Midbrain (tissue), 1 donor: ENCODE measurements around the gene PRDM7.
A peak's percentile ranks its signal among the peaks of the same experiment; 100 is the strongest.

Experiments used
- DNase-seq: peaks from one replicate; lab custom pipeline; 2025; lab: John Stamatoyannopoulos, UW

PRDM7 gene

DNA sequence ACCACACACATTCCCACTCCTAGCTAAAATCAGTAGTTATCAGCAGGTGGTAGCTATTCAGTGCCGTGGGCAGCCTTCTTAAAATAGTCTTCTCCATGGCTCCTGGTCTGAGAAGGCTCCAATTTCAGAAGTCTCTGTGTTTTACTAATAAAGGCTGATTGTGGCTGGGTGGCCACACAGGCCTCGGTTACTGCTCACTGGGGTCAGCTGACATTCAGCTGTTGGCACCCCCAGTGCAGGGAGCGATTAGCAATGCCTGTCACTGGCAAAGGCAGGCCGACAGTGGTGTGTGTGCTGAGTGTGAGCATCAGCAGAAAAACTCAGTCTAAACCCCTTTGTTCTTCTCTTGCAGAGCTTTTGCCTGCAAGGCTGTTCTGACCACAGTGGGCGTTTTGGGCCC lies 41.2 kb downstream of the PRDM7 start:
- DNase-seq = no peak

DNA sequence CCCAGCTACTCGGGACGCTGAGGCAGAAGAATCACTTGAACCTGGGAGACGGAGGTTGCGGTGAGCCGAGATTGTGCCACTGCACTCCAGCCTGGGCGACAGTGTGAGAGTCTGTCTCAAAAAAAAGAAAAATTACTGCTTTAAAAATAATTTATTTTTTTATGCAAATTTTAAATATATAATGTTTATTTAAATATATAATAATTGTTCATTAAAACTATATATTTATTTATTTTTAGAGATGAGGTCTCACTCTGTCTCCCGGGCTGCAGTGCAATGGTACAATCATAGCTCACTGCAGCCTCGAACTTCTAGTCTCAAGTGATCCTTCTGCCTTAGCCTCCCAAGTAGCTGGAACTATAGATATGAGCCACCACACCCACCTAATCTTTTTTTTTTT lies 42.6 kb downstream of the PRDM7 start:
- DNase-seq = no peak

DNA sequence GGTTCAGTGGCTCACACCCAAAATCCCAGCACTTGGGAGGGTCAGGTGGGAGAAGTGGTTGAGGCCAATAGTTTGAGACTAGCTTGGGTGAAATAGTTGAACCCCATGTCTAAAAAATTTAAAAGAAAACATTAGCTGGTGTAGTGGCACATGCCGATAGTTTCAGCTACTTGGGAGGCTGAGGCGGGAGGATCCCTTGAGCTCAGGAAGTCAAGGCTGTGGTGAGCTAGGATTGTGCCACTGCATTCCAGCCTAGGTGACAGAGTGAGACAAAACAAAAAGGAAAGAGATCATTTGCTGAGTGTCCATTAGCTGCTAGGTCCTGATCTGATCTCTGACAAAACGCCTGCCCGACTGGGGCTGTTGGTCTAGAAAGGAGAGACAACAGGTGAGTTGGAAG lies 43.7 kb downstream of the PRDM7 start:
- no peak for DNase-seq

DNA sequence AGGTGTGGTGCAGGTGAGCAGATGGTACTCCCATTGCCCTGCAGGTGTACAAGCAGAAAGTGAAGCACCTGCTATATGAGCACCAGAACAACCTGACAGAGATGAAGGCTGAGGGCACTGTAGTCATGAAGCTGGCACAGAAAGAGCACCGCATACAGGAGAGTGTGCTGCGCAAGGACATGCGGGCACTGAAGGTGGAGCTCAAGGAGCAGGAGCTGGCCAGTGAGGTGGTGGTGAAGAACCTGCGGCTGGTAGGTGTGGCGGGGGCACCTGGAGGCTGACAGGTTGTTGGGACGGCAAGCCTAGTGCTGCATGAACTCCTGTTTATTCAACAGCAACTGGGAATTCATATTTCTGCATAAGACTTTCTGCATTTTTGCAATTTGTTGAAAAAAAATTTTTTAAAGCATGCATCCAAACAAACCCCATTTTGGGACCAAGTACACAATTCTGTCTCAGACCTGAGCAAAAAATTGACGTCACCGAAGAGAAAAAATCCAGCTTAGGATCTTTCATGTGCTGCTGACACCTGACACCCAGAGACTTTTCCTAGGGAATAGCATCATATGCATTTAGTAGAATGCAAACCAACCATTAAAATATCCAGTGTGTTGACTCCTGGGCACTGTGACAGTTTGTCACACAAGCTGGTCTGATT lies 44.3 kb downstream of the PRDM7 start:
- DNase-seq = no peak

DNA sequence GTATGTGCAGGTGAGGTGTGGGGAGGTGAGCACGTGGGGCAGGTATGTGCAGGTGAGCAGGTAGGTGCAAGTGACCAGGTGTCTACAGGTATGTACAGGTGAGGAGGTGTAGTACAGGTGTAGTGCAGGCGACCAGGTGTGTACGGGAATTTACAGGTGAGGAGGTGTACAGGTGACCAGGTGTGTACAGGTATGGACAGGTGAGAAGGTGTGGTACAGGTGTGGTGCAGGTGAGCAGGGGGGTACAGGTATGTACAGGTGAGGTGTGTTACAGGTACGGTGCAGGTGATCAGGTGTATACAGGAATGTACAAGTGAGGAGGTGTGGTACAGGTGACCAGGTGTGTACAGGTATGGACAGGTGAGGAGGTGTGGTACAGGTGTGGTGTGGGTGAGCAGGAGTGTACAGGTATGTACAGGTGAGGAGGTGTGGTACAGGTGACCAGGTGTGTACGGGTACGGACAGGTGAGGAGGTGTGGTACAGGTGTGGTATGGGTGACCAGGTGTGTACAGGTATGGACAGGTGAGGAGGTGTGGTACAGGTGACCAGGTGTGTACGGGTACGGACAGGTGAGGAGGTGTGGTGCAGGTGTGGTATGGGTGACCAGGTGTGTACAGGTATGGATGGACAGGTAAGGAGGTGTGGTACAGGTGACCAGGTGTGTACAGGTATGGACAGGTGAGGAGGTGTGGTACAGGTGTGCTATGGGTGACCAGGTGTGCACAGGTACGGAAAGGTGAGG lies 45.0 kb downstream of the PRDM7 start:
- DNase-seq = peak; percentile 25

DNA sequence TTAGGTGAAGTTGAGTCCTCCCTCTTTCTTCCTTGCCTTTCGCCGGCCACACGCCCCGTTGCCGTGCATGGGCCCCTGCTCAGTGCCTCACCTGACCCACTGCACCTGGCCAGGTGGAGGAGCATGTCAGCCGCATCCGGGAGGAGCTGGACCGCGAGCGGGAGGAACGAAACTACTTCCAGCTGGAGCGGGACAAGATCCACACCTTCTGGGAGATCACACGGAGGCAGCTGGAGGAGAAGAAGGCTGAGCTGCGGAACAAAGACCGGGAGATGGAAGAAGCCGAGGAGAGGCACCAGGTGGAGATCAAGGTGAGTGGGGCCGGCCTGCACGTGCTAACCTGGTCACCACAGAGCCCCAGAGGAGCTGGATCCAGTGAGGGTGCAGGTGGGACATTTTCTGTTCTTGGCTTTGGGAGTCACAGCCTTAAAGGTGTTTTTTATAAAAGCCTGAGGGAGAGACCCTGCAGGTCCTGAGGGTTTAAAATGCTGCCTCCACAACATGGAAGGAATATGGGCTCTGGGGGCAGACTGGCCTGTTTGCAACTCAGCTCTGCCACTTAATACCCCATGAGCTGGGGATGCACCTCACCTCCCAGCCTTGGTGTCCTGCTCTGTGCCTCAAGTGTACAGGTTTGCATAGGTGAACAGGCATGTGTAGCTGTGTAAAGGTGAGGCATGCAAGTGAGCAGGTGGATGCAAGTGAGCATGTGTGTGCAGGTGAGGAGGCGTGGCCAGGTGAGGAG lies 45.8 kb downstream of the PRDM7 start:
- no peak for DNase-seq

DNA sequence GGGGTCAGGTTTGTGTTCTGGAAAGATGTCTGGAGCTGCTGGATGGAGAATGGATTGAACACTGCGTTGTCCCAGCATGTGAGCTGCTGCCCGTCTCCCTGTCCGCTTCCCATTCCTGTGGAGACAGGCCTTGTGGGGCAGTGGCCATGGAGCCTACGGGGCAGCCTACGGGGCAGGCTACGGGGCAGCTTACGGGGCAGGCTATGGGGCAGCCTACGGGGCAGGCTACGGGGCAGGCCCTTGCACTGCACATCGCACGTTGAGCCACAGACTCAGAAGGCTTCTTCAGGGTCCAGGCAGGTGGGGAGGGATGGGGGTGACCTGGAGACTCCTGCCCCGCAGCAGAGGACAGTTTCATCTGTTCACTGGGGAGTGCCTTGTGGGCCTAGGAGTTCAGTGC lies 48.1 kb downstream of the PRDM7 start:
- DNase-seq = no peak

DNA sequence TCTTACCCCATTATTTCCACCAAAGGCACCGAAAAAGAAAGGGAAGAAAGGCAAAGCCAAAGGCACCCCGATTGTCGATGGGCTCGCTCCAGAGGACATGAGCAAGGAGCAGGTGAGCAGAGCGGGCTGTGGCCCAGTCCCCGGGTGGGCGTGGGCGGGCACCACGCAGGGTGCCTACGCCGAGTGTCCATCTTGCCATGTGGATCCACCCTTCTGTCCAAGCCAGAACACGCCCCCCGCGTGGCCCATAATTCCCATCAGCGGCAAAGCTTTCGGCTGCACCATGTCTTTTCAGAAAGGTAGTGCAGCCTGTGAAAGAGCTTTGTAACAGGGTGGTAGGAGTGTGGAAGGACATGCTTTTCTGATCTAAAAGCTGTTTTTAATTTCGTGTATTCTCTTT lies 49.5 kb downstream of the PRDM7 start:
- DNase-seq = no peak

DNA sequence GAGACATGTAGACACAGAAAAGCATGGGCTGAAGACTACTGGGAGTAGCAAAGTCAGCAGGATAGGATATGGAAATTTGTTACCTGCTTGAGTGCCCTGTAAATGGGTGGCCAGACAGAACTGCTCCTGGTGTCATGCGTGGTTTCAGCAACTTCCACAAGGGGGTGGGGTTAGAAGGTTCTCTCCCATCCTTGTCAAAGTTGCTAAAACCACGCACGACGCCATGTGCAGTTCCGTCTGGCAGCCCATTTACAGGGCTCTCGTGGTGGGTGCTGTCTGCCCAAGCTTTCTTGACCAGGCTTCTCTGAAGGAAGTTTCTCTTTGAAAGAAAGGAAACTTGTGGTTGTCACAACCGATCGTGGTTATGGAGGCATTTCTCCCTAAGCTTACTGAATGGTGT lies 51.0 kb downstream of the PRDM7 start:
- DNase-seq = no peak

DNA sequence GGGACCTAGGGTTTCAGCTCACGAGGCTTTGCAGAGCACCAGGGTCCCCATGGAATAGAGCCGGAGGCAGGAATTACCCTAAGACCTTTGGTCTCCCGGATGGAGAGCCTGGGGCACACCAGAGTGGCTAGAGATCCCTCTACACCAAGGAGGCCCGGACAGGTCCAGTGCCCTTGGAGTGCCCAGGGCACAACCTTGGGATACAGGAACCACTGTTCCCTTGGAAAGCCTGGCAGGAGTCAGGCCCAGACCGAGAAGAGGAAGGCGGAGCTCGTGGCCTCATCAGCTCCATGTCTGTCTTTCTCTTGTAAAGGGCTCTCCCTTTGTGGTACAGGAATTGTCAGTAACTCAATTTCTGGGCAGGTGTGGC lies 54.1 kb downstream of the PRDM7 start:
- no peak for DNase-seq

DNA sequence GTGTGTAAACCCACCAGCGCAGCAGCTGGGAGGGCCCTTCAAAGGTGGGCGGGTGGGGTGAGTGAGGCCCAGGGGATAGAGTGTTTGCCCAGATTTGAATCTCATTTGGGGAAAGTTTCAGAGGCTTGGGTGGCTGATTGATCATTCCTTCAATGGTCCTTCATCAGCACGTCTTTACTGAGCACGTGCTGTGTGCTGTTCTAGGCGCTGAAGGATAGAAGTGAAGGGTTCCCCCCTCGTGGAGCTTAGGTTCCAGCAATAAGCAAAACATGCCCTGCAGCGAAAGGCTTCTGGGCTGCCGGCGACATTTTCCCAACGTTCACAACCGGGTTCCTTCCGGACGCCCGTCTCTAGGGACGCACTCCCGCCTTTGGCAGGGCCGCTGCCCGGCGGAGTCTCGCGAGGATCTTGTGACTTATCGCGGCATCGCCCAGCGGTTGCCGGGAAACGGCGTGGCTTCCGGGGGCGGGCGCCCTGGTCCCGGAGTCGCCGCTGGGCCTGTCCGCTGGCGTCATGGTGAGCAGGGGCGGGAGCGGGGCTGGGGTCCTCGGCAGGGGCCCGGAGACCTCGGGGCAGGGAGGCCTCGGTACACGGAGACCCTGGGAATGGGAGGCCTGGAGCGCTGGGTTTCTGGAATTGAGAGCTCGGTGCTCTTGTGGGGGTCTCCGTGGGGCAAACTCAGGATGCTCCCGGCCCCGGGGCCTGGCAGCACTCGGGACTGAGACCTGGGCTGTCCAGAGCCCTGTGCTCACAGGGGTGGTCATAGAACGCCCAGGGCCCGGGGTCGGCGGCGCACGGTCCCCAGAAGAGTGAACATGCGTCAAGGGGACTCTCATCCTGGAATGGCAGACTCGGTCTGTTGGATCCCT lies 54.7 kb downstream of the PRDM7 start:
- peak; percentile 92 for DNase-seq

DNA sequence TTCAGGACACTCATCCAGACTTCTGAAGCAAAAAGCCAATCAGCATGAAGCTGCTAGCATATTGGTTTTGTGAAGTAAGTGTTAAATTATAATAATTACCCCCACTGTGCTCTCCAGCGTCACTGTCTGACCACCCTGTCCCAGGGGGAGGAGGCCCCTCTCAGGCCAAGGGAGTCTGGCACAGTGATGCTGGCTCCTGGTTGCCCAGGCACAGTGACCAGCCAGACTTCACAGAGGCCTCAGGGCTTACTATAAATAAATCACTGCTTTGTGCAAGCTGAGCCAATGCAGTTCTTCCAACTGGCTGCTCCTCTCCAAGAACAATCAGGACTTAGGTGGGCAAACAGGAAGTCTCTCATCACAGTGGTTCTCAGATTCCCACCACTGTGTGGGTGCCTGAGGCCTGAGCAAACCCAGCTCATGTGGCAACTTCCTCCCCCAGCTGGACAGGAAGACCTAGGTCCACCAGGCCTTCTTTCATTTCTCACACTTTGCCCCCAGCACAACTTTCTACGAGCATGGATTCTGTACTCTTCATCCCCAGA lies 56.2 kb downstream of the PRDM7 start:
- peak; percentile 49 for DNase-seq

DNA sequence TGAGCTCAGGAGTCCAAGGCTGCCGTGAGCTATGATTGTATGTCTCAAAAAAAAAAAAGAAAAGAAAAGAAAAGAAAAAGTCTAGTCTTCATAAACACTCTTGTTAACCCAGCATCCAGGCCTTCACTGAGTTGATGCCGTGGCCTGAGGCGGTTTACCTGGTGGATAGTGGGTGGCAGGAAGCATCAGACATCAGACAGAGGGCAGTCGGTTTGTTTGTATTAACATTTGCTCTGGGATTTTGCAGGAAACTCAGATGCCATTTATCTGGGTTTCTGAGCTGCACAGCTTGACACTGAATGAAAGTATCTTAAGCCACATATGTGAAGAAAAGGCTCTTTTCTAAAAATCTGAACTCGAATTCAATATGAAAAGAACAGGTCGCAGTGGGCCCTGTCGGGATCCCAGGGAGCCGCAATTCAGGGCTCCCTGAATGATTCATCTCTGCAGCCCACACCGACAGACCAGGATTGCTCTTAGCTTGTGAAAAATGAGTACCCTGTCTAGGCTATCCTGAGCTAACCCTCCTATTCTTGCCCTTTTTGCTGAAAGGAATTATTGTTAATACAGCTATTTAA lies 56.8 kb downstream of the PRDM7 start:
- DNase-seq = peak; percentile 49

DNA sequence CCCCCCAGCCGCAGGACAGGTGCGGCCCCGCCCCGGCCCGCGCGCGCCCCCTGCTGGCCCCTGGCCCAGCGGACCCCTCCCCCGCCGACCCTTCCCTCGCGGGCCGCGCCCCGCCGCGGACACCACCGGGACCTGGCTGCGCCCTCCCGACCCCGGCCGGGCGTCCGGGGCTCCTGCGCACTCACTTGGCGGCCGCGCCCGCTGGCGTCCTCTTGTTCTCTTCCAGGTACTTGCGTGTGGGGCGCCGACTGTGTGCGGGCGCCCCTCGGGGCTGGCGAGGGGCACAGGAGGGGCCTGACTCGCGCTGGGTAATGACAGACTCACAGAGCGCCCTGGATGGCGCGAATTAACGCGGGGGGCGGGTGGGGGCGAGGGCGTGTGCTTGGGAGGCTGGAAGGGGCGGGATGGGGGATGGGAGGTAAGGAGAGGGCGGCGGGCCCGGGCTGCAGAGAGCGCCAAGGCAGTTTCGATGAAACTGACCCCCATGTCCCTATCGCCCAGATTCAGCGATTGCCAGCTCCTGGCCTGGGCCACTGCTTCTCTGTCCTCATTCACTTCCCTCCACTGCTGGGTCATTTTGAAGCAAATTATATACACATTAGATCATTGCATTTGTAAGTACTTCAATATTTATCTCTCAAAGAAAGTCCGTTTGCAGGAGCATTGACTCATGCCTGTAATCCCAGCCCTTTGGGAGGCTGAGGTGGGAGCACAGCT lies 57.4 kb downstream of the PRDM7 start:
- DNase-seq = no peak

DNA sequence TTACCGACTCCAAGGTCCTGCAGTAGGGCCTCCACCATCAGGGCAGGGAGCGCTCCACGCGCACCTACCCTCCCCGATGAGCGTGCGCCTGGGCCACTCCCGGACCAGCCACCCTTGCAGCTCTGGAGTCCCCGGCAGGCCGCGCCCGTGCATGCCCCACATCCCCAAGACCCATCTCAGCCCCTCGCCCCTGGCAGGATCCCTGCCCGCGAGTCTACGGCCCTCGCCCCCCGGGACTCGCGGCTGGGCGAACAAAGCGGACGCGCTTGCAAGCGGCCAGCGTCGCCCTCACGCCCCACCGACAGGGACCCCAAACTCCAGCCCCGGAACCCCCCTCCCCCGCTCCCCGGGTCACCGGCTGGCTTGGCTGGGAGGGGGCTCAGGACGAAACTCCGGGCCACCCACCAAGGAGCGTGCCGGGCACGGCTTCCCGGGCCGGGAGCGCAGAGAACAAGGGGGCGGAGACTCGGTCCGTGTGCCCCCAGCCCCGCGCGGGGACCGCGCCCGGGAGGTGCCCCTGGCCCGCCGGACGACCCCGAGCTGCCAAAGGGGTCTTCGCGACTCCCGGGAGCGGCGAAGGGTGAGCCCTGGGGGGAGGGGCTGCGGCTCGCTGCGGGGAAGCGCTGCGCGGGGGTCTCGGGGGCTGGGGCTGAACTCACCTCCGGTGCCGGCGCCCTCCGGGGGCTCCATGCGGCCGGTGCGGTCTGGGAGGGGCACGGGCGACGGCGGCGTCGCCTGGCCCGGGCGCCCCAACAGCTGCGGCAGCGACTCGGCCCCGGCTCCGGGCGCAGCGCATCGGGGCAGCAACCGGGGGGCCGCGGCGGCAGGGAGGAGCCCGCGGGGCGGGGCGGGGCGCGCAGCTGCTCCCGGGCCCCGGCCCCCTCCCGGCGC lies 58.2 kb downstream of the PRDM7 start, which contains the start of gene DBNDD1:
DBNDD1 (minus strand) TSS at position 805 of the 891 bp plus-strand sequence; CDS start at position 690, 115 bp downstream.
- DNase-seq = peak; percentile 14

DNA sequence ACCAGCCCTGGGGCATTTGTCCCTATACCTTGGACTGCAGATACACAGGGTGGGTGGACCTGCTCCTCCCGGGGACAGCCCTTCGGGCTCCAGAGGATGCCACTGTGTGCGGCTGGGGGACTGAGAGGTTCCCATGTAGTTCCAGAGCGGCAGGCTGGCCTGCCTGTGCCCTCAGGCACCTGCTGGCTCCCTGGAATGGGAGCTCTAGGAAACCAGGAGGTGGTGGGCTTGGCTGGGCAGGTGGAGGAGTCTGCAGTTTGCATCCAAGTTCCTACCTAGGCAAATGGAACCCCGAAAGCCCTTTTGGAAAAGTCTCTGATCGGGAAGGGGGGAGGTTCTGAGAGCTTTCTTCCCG lies 58.9 kb downstream of the PRDM7 start:
- no peak for DNase-seq

DNA sequence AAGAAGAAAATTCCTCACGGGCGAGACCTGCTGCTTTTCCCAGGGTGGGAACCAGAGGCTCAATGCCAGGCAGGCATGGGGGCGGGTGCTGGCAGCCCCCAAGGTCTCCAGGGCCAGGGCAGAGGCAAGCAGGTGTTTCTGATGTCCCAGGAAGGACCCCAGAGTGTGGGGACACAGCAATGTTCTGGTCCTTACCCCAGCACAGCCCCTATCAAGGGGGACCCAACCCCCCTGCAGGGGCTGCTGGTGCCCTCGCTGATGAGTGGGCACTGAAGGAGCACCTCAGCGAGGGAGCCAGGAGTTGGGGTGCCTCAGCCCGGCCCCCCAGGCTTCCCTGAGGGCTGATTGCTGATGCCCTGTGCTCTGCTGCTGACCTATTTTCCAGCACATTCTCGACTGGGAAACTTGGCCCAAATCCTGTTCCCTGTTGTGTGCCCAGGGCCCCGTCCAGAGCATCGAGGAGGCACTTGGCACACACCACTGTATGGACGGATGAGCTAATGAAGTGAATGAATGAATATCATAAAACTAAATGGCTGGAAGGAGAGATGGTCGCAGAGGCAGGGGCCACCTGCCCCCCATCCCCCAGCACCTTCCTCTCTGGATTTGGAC lies 60.7 kb downstream of the PRDM7 start:
- DNase-seq = no peak

DNA sequence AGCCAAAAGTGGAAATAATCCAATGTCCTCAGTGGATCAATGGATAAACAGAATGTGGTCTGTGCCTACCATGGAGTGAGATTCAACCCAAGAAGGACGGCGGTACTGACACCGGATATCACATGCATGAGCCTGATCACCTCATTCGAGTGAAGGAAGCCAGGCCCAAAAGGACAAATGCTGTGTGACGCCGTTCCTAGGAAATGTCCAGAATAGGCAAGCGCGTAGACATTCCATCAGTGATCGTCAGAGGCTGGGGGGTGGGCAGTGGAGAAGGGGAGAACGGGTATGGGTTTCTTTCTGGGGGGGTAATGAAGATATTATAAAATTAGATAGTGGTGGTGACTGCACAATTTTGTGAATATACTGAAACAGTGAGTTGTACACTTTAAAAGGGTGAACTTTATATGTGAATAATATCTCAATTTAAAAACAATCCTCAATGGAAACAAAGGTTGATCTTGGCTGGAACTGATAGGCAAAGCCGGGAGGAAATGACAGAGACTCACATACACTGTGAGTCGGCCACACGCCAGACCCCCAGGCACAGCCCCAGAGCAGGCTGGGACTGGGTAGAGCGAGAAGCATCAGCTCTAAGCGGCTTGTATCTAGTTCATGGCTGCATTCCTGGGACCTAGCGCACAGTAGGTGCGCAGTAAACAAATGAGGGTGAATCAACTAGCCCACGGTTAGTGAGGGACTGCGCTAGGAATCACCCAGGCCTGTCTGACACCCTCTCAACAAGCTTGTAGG lies 61.4 kb downstream of the PRDM7 start:
- DNase-seq = no peak
